Colonic mucosa (tissue), 4 donors: ENCODE measurements around the gene MDM2. TPM values are rescaled to one million over a fixed set of nuclear protein-coding genes. Genes with fewer than 3 reads are reported as not detected.

Experiments
- DNase-seq: peaks from one replicate; pipeline ENCODE4 v3.0.0-alpha.2; 2020
- H3K27ac ChIP-seq: fragments of 200-600 bp; one replicate; pipeline ENCODE4 v1.8.0; 2021
- H3K27me3 ChIP-seq: fragments of 200-600 bp; one replicate; pipeline ENCODE4 v1.8.0; 2021
- H3K36me3 ChIP-seq: fragments of 200-600 bp; one replicate; pipeline ENCODE4 v1.8.0; 2021
- H3K4me1 ChIP-seq: fragments of 200-600 bp; one replicate; pipeline ENCODE4 v1.8.0; 2021; ENCODE audit warnings: mild to moderate bottlenecking
- H3K4me3 ChIP-seq: fragments of 200-600 bp; one replicate; pipeline ENCODE4 v1.8.0; 2021
- H3K9ac ChIP-seq, 2 donors: one replicate each; pipeline ENCODE4 v1.7.0; 2013; ENCODE audit warnings: control low read depth in 2 of 2, low read depth in 2 of 2, low read length in 2 of 2
- H3K9me3 ChIP-seq: fragments of 200-600 bp; one replicate; pipeline ENCODE4 v1.8.0; 2021
- CTCF ChIP-seq: fragments of 200-600 bp; IDR thresholded peaks from one replicate; pipeline ENCODE4 v1.8.0; 2022; ENCODE audit warnings: antibody characterized with exemption, mild to moderate bottlenecking
- intact Hi-C: fragments of 100-400 bp; cut with DNase I; formaldehyde crosslinking; loops from one replicate; pipeline ENCODE4 v1.14.1; 2022
- total RNA-seq, 2 donors: library from RNA; stranded (reverse); fragmentation: NEBNext Ultra II Directional in 1 of 2; extraction: Animal tissue kit (Norgen Biotek cat#: 25700) in 1 of 2; gene quantifications; one replicate each; pipeline ENCODE4 v1.2.1, GENCODE V29; 2021
- donor health status: healthy.
- donor health status: DM: no; HTN: no; CAD: no.
- donor health status: DM: no; HTN: no; CAD: no.

Gene MDM2
- total RNA-seq, 2 donors from 2014 or later, result 94.8 to 107 TPM

- intact Hi-C loops, result no loop called here
- Histone ChIP-seq H3K36me3 (no peaks in the 10 kb centered on the region), H3K27me3 (no peaks in the 10 kb centered on the region), H3K4me1 (no peaks in the 10 kb centered on the region), H3K9me3 (no peaks in the 10 kb centered on the region), H3K27ac (no peak overlapping the region), H3K4me3 (no peak overlapping the region), H3K9ac (no peak overlapping the region)
- TF ChIP-seq CTCF, result no peak
- no peak for DNase-seq
Observed at GRCh38 chr12:68854554-68854953, 46.6 kb downstream of the MDM2 start.

- no peaks in the 10 kb centered on the region for H3K4me1 ChIP-seq
- no peak overlapping the region for H3K4me3 ChIP-seq
- no peak overlapping the region for H3K27ac ChIP-seq
- no peak for DNase-seq
- TF ChIP-seq CTCF, result no peak
- no peaks in the 10 kb centered on the region for H3K27me3 ChIP-seq
- intact Hi-C loops, result no loop called here
- no peaks in the 10 kb centered on the region for H3K36me3 ChIP-seq
- H3K9me3 ChIP-seq, result no peaks in the 10 kb centered on the region
- no peak overlapping the region for H3K9ac ChIP-seq
Observed at GRCh38 chr12:68855111-68855510, 47.1 kb downstream of the MDM2 start.

GRCh38 chr12:68855771-68856170 lies 47.8 kb downstream of the MDM2 start:
- DNase-seq, result no peak
- Histone ChIP-seq H3K4me1 (no peaks in the 10 kb centered on the region), H3K27me3 (no peaks in the 10 kb centered on the region), H3K9me3 (no peaks in the 10 kb centered on the region), H3K9ac (no peak overlapping the region), H3K4me3 (no peak overlapping the region), H3K36me3 (no peaks in the 10 kb centered on the region), H3K27ac (no peak overlapping the region)
- intact Hi-C loops, result no loop called here
- TF ChIP-seq CTCF, result no peak

GRCh38 chr12:68856510-68856909 lies 48.5 kb downstream of the MDM2 start:
- intact Hi-C loops, result no loop called here
- H3K27ac ChIP-seq, result no peak overlapping the region
- H3K9ac ChIP-seq, result no peak overlapping the region
- H3K4me3 ChIP-seq, result no peak overlapping the region
- TF ChIP-seq CTCF, result no peak
- H3K9me3 ChIP-seq, result no peaks in the 10 kb centered on the region
- no peak for DNase-seq
- H3K36me3 ChIP-seq, result no peaks in the 10 kb centered on the region
- no peaks in the 10 kb centered on the region for H3K27me3 ChIP-seq
- no peaks in the 10 kb centered on the region for H3K4me1 ChIP-seq

GRCh38 chr12:68861890-68862289 lies 53.9 kb downstream of the MDM2 start:
- DNase-seq, result no peak
- Histone ChIP-seq H3K4me1 (no peaks in the 10 kb centered on the region), H3K27ac (no peak overlapping the region), H3K9me3 (no peaks in the 10 kb centered on the region), H3K27me3 (no peaks in the 10 kb centered on the region), H3K9ac (no peak overlapping the region), H3K36me3 (no peaks in the 10 kb centered on the region), H3K4me3 (no peak overlapping the region)
- no peak for TF ChIP-seq CTCF
- intact Hi-C loops, result no loop called here
